IMR-90 (cell line): Measurements from ENCODE around the gene SPRED2. TPM values are rescaled to one million over a fixed set of nuclear protein-coding genes. Genes with fewer than 3 reads are reported as not detected.

ENCODE experiments used
- ATAC-seq: fragments of 200-7000 bp; cut with Tn5 transposase; 2 replicates; pipeline ENCODE4 v1.9.1; 2020; ENCODE audit warnings: low read depth, mild to moderate bottlenecking, moderate library complexity
- BruUV-seq: library from RNA; stranded (reverse); fragments of 400-500 nt; replicated peaks from 2 replicates; lab custom pipeline; 2021; lab: Mats Ljungman, UMichigan
- CTCF ChIA-PET: fragments of 300-600 bp; formaldehyde crosslinking; extraction: SDS; loops from one replicate; lab custom pipeline; 2021; ENCODE audit warnings: antibody characterized with exemption; lab: Yijun Ruan, JAX
- POLR2A ChIA-PET: fragments of 300-600 bp; sonication (Branson Sonifier 250); formaldehyde crosslinking; loops from one replicate; lab custom pipeline; 2022; ENCODE audit warnings: antibody characterized with exemption; ENCODE audit not compliant: unreplicated experiment; lab: Charles Lee
- DNase-seq: peaks from one replicate; pipeline ENCODE4 v3.0.0; 2013
- H2AFZ ChIP-seq: replicated peaks from 2 replicates; pipeline ENCODE3; 2013; ENCODE audit warnings: low read length, mild to moderate bottlenecking; ENCODE audit not compliant: poor library complexity
- H2AK5ac ChIP-seq: 2 replicates; pipeline ENCODE4 v1.6.1; 2013; ENCODE audit warnings: low read depth, low read length, inconsistent platforms
- H2AK9ac ChIP-seq: replicated peaks from 2 replicates; pipeline ENCODE3; 2013; ENCODE audit warnings: mild to moderate bottlenecking, low read depth, low read length, moderate library complexity; ENCODE audit not compliant: poor library complexity
- H2BK120ac ChIP-seq: 2 replicates; pipeline ENCODE4 v1.6.1; 2013; ENCODE audit warnings: low read depth, low read length, inconsistent platforms
- H2BK15ac ChIP-seq: 3 replicates; pipeline ENCODE4 v1.6.1; 2013; ENCODE audit warnings: low read depth, low read length, inconsistent platforms
- H2BK20ac ChIP-seq: 2 replicates; pipeline ENCODE4 v1.6.1; 2013; ENCODE audit warnings: low read depth, mild to moderate bottlenecking, inconsistent platforms, low read length, moderate library complexity
- H2BK5ac ChIP-seq: 2 replicates; pipeline ENCODE4 v1.6.1; 2013; ENCODE audit warnings: mild to moderate bottlenecking, low read depth, low read length, inconsistent platforms; ENCODE audit not compliant: poor library complexity, severe bottlenecking
- H3K14ac ChIP-seq: replicated peaks from 2 replicates; pipeline ENCODE4 v1.6.1; 2013; ENCODE audit warnings: low read depth, low read length, inconsistent platforms
- H3K18ac ChIP-seq: 2 replicates; pipeline ENCODE4 v1.6.1; 2013; ENCODE audit warnings: low read depth, low read length, control low read depth
- H3K23ac ChIP-seq: 2 replicates; pipeline ENCODE4 v1.6.1; 2013; ENCODE audit warnings: low read depth, low read length, inconsistent platforms
- H3K27ac ChIP-seq: 2 replicates; pipeline ENCODE4 v1.5.1; 2013; ENCODE audit warnings: mild to moderate bottlenecking, control low read depth, low read length; ENCODE audit not compliant: insufficient read depth
- H3K27me3 ChIP-seq: 2 replicates; pipeline ENCODE4 v1.6.1; 2013; ENCODE audit warnings: low read length; ENCODE audit not compliant: control insufficient read depth, insufficient read depth
- H3K36me3 ChIP-seq: 2 replicates; pipeline ENCODE4 v1.6.1; 2013; ENCODE audit warnings: low read length, mixed read lengths; ENCODE audit not compliant: control insufficient read depth, insufficient read depth
- H3K4ac ChIP-seq: 2 replicates; pipeline ENCODE4 v1.6.1; 2013; ENCODE audit warnings: low read depth, low read length, inconsistent platforms
- H3K4me1 ChIP-seq: 2 replicates; pipeline ENCODE4 v1.6.1; 2013; ENCODE audit warnings: low read length, mixed read lengths; ENCODE audit not compliant: control insufficient read depth, insufficient read depth
- H3K4me2 ChIP-seq: 2 replicates; pipeline ENCODE4 v1.6.1; 2013; ENCODE audit warnings: low read depth, mild to moderate bottlenecking, control low read depth, low read length, moderate library complexity
- H3K4me3 ChIP-seq: 2 replicates; pipeline ENCODE4 v1.5.1; 2013; ENCODE audit warnings: low read depth, mild to moderate bottlenecking, control low read depth, low read length, moderate library complexity; ENCODE audit not compliant: insufficient read depth
- H3K56ac ChIP-seq: 2 replicates; pipeline ENCODE4 v1.6.1; 2013; ENCODE audit warnings: low read length, inconsistent platforms; ENCODE audit not compliant: insufficient read depth; ENCODE audit errors: extremely low read depth
- H3K79me1 ChIP-seq, 2 experiments: 2 replicates each; pipeline ENCODE4 v1.6.1; 2013; ENCODE audit warnings: low read length in 2 of 2, inconsistent platforms in 1 of 2, low read depth in 1 of 2
- H3K9ac ChIP-seq: 2 replicates; pipeline ENCODE4 v1.6.1; 2013; ENCODE audit warnings: low read depth, low read length, control low read depth
- H3K9me1 ChIP-seq: 2 replicates; pipeline ENCODE4 v1.6.1; 2013; ENCODE audit warnings: low read length, inconsistent platforms; ENCODE audit not compliant: insufficient read depth
- H3K9me3 ChIP-seq: 2 replicates; pipeline ENCODE4 v1.6.1; 2013; ENCODE audit warnings: low read length; ENCODE audit not compliant: control insufficient read depth, insufficient read depth
- H4K20me1 ChIP-seq: 2 replicates; pipeline ENCODE4 v1.6.1; 2013; ENCODE audit warnings: low read length, inconsistent platforms; ENCODE audit not compliant: insufficient read depth
- H4K5ac ChIP-seq: 2 replicates; pipeline ENCODE4 v1.6.1; 2013; ENCODE audit warnings: mild to moderate bottlenecking, low read depth, low read length, control low read depth
- H4K8ac ChIP-seq, 2 experiments: 2 replicates each; pipeline ENCODE4 v1.6.1; 2013; ENCODE audit warnings: low read depth in 2 of 2, low read length in 2 of 2, control low read depth in 1 of 2, inconsistent platforms in 1 of 2
- H4K91ac ChIP-seq: 2 replicates; pipeline ENCODE4 v1.6.1; 2013; ENCODE audit warnings: low read depth, low read length, inconsistent platforms; ENCODE audit not compliant: insufficient read depth
- MAFK ChIP-seq: IDR thresholded peaks from 2 replicates; pipeline ENCODE4 v1.6.1; 2012; ENCODE audit warnings: low read depth, low read length, improper control_type of control experiment
- WGBS, 2 experiments: methylation state at CpG; one replicate each; pipeline versions ENCODE4 v1.1.5 to v1.1.7; 2013; ENCODE audit warnings: missing lambda C conversion rate in 2 of 2; ENCODE audit not compliant: insufficient read length in 1 of 2; ENCODE audit errors: extremely low coverage in 2 of 2; 5-methylcytosine and 5-hydroxymethylcytosine counted together
- dilution Hi-C: fragments of 300-500 bp; cut with HindIII; formaldehyde crosslinking; loops from one replicate; pipeline ENCODE4 v1.14.3; 2018; ENCODE audit warnings: low sequenced_read_pairs; ENCODE audit not compliant: unreplicated experiment
- in situ Hi-C: fragments of 300-500 bp; cut with MboI; formaldehyde crosslinking; loops from 3 replicates; pipeline ENCODE4 v1.14.3; 2019; ENCODE audit warnings: low sequenced_read_pairs, inconsistent platforms, mixed read lengths
- intact Hi-C: fragments of 100-400 bp; cut with micrococcal nuclease; formaldehyde crosslinking; loops from 2 replicates; pipeline ENCODE4 v1.10.0; 2022
- polyA plus RNA-seq, 3 experiments: library from polyadenylated mRNA; depleted of rRNA; stranded (reverse); fragments of >200 nt; gene quantifications; 2 replicates each; pipeline ENCODE4 v1.2.3, GENCODE V29; 2012; ENCODE audit warnings: low replicate concordance in 1 of 3
- total RNA-seq: library from RNA; depleted of rRNA; stranded (reverse); fragments of >200 nt; gene quantifications from 2 replicates; pipeline ENCODE4 v1.2.3, GENCODE V29; 2012
- TF ChIP-seq, protein P1 (sequence below): conservative IDR thresholded peaks from 2 replicates; pipeline ENCODE4 v1.5.1; 2012; ENCODE audit warnings: mild to moderate bottlenecking, low read depth, low read length, improper control_type of control experiment

The SPRED2 gene
- total and polyA plus RNA-seq, 2 of the 4 experiments (the other 2 are of a cell fraction): 4.8 to 18.7 TPM

DNA sequence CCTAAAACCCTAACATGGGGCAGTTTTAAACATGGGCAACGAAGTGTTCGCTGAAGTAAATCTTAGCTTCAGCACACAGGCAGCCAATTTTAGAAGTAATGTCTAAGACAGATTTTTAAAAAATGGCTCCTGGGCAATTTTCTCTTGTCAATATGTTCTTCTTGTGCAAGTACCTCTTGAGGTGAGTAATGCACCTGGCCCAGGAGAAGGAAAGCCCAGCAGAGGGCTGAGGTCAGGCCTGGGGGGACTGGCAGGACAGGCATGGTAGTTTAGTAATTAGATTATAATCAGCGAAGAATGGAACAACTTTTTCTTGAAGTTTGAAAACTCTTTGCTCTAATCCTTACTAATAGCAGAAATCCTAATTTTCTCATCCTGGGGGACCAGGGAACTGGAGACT lies 77.6 kb downstream of the SPRED2 start:
- no peak overlapping the region for H2AFZ ChIP-seq
- H3K18ac ChIP-seq: no peak overlapping the region
- H3K36me3 ChIP-seq: no peaks in the 10 kb centered on the region
- no peak overlapping the region for H2BK20ac ChIP-seq
- BruUV-seq: no TSS peak
- H3K79me1 ChIP-seq: peaks cover 49 to 89% of the 10 kb centered on the region in 2 experiments
- peaks cover 27% of the 10 kb centered on the region for H3K4me1 ChIP-seq
- H3K27ac ChIP-seq: no peak overlapping the region
- no peak overlapping the region for H3K4ac ChIP-seq
- peaks cover 27% of the 10 kb centered on the region for H3K9me1 ChIP-seq
- WGBS, 2 experiments: no CpG with 5 or more reads among the region's 3 CpGs
- intact Hi-C loops (loop anchor here (5.0 kb wide), 1 partner anchor 32 kb away; no protein-coding TSS in a partner anchor), dilution Hi-C loops (no loop called here), in situ Hi-C loops (no loop called here)
- H3K4me2 ChIP-seq: no peak overlapping the region
- H2BK120ac ChIP-seq: no peak overlapping the region
- no peaks in the 10 kb centered on the region for H3K27me3 ChIP-seq
- H4K5ac ChIP-seq: no peak overlapping the region
- H2BK5ac ChIP-seq: no peak overlapping the region
- no peak overlapping the region for H4K8ac ChIP-seq
- H2BK15ac ChIP-seq: no peak overlapping the region
- H3K9me3 ChIP-seq: no peaks in the 10 kb centered on the region
- DNase-seq: no peak
- peaks cover 65% of the 10 kb centered on the region for H4K20me1 ChIP-seq
- ChIA-PET POLR2A (no interaction called here), CTCF (interaction anchor here (0.6 kb wide), 1 partner anchor 946 kb away, joined by 3 read pairs; no protein-coding TSS in a partner anchor)
- no peak overlapping the region for H3K14ac ChIP-seq
- no peak overlapping the region for H3K9ac ChIP-seq
- no peak for ATAC-seq
- no peak overlapping the region for H3K4me3 ChIP-seq
- no peak overlapping the region for H4K91ac ChIP-seq
- no peak overlapping the region for H3K23ac ChIP-seq
- no peak overlapping the region for H3K56ac ChIP-seq
- no peak for TF ChIP-seq MAFK
- TF ChIP-seq, protein P1, sequence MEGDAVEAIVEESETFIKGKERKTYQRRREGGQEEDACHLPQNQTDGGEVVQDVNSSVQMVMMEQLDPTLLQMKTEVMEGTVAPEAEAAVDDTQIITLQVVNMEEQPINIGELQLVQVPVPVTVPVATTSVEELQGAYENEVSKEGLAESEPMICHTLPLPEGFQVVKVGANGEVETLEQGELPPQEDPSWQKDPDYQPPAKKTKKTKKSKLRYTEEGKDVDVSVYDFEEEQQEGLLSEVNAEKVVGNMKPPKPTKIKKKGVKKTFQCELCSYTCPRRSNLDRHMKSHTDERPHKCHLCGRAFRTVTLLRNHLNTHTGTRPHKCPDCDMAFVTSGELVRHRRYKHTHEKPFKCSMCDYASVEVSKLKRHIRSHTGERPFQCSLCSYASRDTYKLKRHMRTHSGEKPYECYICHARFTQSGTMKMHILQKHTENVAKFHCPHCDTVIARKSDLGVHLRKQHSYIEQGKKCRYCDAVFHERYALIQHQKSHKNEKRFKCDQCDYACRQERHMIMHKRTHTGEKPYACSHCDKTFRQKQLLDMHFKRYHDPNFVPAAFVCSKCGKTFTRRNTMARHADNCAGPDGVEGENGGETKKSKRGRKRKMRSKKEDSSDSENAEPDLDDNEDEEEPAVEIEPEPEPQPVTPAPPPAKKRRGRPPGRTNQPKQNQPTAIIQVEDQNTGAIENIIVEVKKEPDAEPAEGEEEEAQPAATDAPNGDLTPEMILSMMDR: no peak
- H2AK9ac ChIP-seq: no peak overlapping the region
- H2AK5ac ChIP-seq: no peak overlapping the region
